NCI-H2171 (cell line): ENCODE data around the gene STK10.
"Not testable (repeated sequence)": the region's sequence is repeated elsewhere in the genome, so short reads cannot be mapped to it uniquely, and the experiment has no call there.

ENCODE experiments used
- DNase-seq: peaks from one replicate; lab custom pipeline; 2025; lab: John Stamatoyannopoulos, UW

Gene STK10

GRCh38 chr5:172188033-172188892 lies at the start of gene STK10:
Gene STK10, minus strand, starts transcription at chr5:172188224. Its CDS starts 182 bp downstream, at chr5:172188042.
- DNase-seq, result peak; percentile 62

GRCh38 chr5:172235827-172236736 lies 48.1 kb upstream of the STK10 start:
- DNase-seq, result no peak

GRCh38 chr5:172235132-172235780 lies 47.2 kb upstream of the STK10 start:
- DNase-seq, result no peak

GRCh38 chr5:172234031-172234430 lies 46.0 kb upstream of the STK10 start:
- DNase-seq, result no peak

- DNase-seq, result no peak
Observed at GRCh38 chr5:172229904-172230303, 41.9 kb upstream of the STK10 start.

GRCh38 chr5:172224996-172225395 lies 37.0 kb upstream of the STK10 start:
- no peak for DNase-seq

- DNase-seq, result no peak
Observed at GRCh38 chr5:172223901-172224873, 36.2 kb upstream of the STK10 start.

- no peak for DNase-seq
Observed at GRCh38 chr5:172219296-172219695, 31.3 kb upstream of the STK10 start.

GRCh38 chr5:172216345-172216744 lies 28.3 kb upstream of the STK10 start:
- DNase-seq, result no peak

- DNase-seq, result no peak
Observed at GRCh38 chr5:172213126-172213525, 25.1 kb upstream of the STK10 start.

- DNase-seq, result no peak
Observed at GRCh38 chr5:172211676-172212075, 23.7 kb upstream of the STK10 start.

GRCh38 chr5:172209714-172210113 lies 21.7 kb upstream of the STK10 start:
- no peak for DNase-seq

- no peak for DNase-seq
Observed at GRCh38 chr5:172207511-172207910, 19.5 kb upstream of the STK10 start.

GRCh38 chr5:172205984-172206383 lies 18.0 kb upstream of the STK10 start:
- DNase-seq, result not testable (repeated sequence)

- no peak for DNase-seq
Observed at GRCh38 chr5:172200476-172200875, 12.5 kb upstream of the STK10 start.

GRCh38 chr5:172199446-172199845 lies 11.4 kb upstream of the STK10 start:
- no peak for DNase-seq

GRCh38 chr5:172197775-172198174 lies 9.8 kb upstream of the STK10 start:
- DNase-seq, result not testable (repeated sequence)

- DNase-seq, result no peak
Observed at GRCh38 chr5:172194985-172195774, 7.2 kb upstream of the STK10 start.

- DNase-seq, result no peak
Observed at GRCh38 chr5:172193872-172194271, 5.8 kb upstream of the STK10 start, which contains the start of gene EFCAB9. Gene EFCAB9, plus strand, starts transcription at chr5:172194172. Its CDS starts 1 bp downstream, at chr5:172194173.

GRCh38 chr5:172189693-172190296 lies 1.8 kb upstream of the STK10 start:
- no peak for DNase-seq
